MG63 (cell line): ENCODE measurements around the gene ALKBH1. TPM values are rescaled to one million over a fixed set of nuclear protein-coding genes. Genes with fewer than 3 reads are reported as not detected.
A peak's percentile ranks its signal among the peaks of the same experiment; 100 is the strongest.
"Not testable (repeated sequence)": the region's sequence is repeated elsewhere in the genome, so short reads cannot be mapped to it uniquely, and the experiment has no call there.

Experiments used
- DNase-seq: peaks from one replicate; pipeline ENCODE4 v3.0.0-alpha.2; 2020
- H3K27me3 ChIP-seq: fragments of 250-450 bp; sonication (Bioruptor Pico); 2 replicates; pipeline ENCODE4 v1.5.1; 2020; ENCODE audit warnings: mild to moderate bottlenecking, moderate library complexity
- H3K36me3 ChIP-seq: fragments of 250-450 bp; sonication (Bioruptor Pico); 2 replicates; pipeline ENCODE4 v1.5.1; 2020; ENCODE audit warnings: mild to moderate bottlenecking, moderate library complexity
- H3K4me3 ChIP-seq: fragments of 250-450 bp; sonication (Bioruptor Pico); 2 replicates; pipeline ENCODE4 v1.5.1; 2020; ENCODE audit warnings: mild to moderate bottlenecking, moderate library complexity
- H3K9me3 ChIP-seq: fragments of 250-450 bp; sonication (Bioruptor Pico); 2 replicates; pipeline ENCODE4 v1.5.1; 2020; ENCODE audit warnings: mild to moderate bottlenecking, moderate library complexity
- total RNA-seq: library from RNA; depleted of rRNA; stranded (reverse); fragments of >200 nt; shearing (Covaris generic); gene quantifications from 2 replicates; pipeline ENCODE4 v1.2.3, GENCODE V29; 2014; ENCODE audit warnings: low replicate concordance; rRNA removed

Gene ALKBH1, protein sequence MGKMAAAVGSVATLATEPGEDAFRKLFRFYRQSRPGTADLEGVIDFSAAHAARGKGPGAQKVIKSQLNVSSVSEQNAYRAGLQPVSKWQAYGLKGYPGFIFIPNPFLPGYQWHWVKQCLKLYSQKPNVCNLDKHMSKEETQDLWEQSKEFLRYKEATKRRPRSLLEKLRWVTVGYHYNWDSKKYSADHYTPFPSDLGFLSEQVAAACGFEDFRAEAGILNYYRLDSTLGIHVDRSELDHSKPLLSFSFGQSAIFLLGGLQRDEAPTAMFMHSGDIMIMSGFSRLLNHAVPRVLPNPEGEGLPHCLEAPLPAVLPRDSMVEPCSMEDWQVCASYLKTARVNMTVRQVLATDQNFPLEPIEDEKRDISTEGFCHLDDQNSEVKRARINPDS
- total RNA-seq: 7.1 and 8.8 TPM in 2 replicates

DNA sequence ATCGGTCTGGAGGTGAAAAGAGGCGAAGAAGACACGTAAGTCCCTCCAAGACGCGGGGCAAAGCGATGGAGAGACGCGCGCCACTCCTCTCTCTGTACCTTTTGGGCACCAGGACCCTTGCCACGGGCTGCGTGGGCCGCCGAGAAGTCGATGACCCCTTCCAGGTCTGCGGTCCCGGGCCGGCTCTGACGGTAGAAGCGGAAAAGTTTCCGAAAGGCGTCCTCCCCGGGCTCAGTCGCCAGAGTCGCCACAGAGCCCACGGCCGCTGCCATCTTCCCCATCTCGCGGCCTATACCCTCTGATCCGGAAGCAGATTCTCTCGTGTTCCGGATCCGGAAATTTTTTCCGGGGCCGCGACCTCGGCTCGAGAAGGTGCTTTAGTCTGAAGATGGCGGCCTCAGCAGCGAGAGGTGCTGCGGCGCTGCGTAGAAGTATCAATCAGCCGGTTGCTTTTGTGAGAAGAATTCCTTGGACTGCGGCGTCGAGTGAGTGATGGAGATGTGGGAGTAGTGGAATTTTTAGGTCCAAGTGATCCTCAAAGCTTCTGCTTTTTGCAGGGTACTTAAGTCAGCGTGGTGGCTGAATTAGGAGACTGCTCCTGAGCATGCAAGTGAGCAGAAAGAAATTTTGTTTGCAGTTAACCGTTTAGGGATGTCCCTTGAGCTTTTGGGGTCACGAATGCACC is at the start of gene ALKBH1, which contains the start of gene SLIRP:
Gene ALKBH1, minus strand, starts transcription at position 300 of the 685 bp plus-strand sequence. Its CDS starts 19 bp downstream, at position 281.
Gene SLIRP, plus strand, starts transcription at position 380 of the 685 bp plus-strand sequence. Its CDS starts 9 bp downstream, at position 389.
- Histone ChIP-seq H3K9me3 (no peaks in the 10 kb centered on the region), H3K36me3 (peaks cover 25% of the 10 kb centered on the region), H3K4me3 (peak within 1 kb of the TSS; percentile 88), H3K27me3 (no peaks in the 10 kb centered on the region)
- peak; percentile 76 for DNase-seq

DNA sequence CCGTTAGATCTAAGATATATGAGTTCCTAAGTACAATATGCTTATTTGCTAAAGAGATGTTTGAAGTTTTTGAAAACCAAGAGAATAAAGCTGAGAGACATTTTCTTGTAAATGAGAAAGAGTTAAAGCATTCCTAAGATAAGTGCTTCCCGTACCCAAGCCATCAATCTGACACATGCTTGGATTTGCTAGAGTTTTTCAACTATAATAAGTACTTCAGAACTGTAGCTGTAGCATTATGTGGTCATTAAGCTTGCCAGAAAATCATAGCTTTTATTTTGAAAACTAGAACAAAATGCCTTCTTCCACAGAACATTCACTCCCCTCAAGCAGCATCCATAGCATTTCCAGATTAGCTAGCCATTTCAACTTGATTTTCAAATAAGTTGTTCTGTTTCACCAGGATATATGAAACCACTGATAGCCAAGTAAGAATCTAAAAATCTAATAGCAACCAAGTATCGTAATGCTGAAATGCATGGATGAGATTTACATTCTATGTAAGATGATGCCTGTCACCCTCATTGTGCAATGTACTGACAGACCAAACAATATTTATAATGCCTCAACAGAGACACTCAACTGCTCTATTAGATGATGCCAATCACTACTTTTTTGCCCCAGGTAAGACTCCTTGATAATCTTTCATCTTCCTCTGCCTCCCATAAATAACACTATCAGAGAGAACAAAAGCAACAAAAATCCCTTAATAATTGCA is 45.1 kb upstream of the ALKBH1 start:
- no peak overlapping the region for H3K4me3 ChIP-seq
- no peaks in the 10 kb centered on the region for H3K27me3 ChIP-seq
- H3K9me3 ChIP-seq: no peaks in the 10 kb centered on the region
- no peak for DNase-seq
- peaks cover 34% of the 10 kb centered on the region for H3K36me3 ChIP-seq

DNA sequence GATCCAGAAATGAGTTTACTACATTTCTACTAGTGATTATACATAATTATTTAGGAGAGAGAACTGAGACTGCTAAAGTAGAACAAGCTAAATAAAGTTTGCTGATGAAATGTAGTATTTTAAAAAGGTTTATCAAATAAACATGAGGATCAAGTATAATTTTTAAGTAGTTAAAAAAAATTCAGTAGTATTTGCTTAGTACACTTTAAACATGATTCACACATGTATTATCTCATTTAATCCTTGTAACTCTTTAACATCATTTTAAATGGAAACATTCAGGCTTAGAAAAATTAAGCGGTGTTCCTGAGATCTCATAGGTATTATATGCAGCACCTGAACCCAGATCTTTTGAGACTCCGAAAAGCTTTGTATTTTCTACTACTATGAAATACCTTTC is 44.4 kb upstream of the ALKBH1 start:
- Histone ChIP-seq H3K36me3 (peaks cover 34% of the 10 kb centered on the region), H3K27me3 (no peaks in the 10 kb centered on the region), H3K4me3 (no peak overlapping the region), H3K9me3 (no peaks in the 10 kb centered on the region)
- no peak for DNase-seq

DNA sequence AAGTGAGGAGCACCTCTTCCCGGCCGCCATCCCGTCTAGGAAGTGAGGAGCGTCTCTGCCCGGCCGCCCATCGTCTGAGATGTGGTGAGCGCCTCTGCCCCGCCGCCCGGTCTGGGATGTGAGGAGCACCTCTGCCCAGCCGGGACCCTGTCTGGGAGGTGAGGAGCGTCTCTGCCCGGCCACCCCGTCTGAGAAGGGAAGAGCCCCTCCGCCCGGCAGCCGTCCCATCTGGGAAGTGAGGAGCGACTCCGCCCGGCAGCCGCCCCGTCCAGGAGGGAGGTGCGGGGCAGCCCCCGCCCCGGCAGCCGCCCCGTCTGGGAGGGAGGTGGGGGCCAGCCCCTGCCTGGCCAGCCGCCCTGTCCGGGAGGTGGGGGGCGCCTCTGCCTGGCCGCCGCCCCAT is 39.6 kb upstream of the ALKBH1 start:
- not testable (repeated sequence) for DNase-seq, H3K9me3 ChIP-seq, H3K4me3 ChIP-seq, H3K27me3 ChIP-seq
- peaks cover 27% of the 10 kb centered on the region for H3K36me3 ChIP-seq

DNA sequence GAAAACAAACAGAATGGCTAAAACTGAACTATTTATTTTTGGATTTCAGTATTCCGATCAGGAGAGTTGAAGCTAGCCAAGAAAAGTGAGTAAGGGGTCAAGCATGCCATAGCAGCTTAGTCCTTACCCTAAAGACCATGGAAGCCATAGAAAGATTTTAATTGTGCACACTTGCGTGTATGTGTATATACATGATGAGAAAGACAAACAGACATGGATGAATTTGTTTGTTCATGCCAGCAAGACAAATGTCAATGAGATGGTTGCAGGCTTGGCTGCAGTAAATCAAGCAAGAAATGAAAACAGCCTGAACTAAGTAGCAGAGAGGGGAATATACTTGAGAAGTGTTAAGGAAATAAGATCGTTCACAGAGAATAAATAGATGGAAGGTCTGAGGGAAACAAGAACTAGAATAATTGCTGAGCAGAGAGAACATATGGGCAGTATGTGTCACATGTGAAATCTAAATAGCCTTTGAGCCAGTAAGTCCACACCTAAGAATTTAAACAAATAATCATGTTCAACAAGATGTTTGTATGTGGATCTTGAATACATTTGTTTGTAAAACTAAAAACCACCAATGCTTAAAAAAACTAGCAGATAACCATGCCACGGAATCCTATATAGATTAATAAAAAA is 38.4 kb upstream of the ALKBH1 start:
- DNase-seq: no peak
- Histone ChIP-seq H3K9me3 (no peaks in the 10 kb centered on the region), H3K27me3 (no peaks in the 10 kb centered on the region), H3K36me3 (peaks cover 17% of the 10 kb centered on the region), H3K4me3 (no peak overlapping the region)

DNA sequence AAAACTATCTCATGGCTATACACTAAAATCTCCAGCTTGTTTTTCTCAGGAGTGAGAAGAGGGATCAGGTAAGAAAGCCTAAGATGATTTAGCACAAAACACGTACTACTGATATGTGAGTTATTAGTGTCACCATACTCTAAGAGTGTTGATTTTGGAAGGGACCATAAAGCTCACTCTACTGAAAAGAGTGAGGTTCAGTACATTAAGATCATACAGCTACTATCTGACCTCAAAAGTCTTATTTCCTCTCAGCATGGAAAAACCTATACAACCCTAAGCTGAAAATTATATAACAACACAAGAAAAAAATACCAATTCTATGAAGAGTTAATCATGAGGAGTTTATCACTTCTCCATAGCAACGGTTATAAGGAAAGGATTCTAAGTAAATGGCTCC is 33.6 kb upstream of the ALKBH1 start:
- no peak overlapping the region for H3K4me3 ChIP-seq
- H3K9me3 ChIP-seq: no peaks in the 10 kb centered on the region
- H3K36me3 ChIP-seq: peaks cover 22% of the 10 kb centered on the region
- no peak for DNase-seq
- H3K27me3 ChIP-seq: no peaks in the 10 kb centered on the region

DNA sequence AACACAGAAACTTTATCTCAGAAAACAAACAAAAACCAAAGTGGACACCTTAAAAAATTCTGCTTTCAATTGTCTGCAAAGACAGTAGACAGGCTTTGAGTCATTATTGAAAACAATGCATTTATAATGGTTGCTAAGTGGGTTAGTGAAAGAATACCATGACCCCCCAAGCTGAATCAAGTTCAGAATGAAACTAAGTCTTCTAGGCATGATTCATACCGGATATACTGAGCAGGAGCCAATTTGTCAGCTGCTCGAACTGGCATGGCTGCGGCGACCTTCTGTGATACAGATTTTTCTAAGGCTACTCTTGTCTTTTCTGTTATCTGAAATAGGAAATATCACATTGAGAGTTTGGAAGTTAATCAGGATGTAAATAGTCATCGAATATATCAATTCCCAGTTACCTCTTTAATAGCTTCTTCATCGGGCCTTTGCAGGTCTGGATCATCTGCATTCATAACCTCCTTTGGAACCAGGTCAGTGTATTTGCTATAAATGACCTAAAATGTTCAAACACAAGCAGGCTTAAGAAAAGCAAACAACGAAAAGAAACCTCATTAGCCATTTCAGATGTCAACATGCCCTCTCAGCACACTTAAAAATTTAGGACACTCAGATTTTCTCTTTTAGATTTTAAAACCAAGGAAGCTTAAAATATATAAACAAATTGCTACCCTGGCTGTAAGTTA is 30.9 kb upstream of the ALKBH1 start:
- no peak for DNase-seq
- Histone ChIP-seq H3K36me3 (peaks cover 35% of the 10 kb centered on the region), H3K9me3 (no peaks in the 10 kb centered on the region)

DNA sequence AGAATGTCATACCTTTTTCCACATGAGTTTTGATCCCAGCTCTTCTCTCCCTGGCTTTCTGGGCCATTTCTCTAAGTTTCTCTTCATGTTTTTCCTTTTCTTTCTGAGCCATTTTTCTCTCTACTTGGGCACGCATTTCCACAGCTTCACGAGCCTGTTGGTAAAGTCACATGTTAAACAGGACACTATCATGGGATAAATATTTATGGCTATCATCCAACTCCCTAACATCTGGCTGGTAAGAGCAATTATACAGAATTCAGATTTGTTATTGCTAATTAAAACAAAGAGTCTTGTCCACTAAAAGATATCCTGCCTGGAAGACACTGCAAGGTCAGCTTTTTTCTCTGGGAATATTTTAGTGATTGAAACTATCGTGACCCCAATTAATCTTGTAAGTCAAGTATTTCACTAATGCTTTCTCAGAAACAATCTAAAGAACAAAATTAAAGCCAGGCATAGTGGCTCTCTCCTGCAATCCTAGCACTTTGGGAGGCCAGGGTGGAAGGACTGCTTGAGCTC is 23.2 kb upstream of the ALKBH1 start:
- no peak for DNase-seq
- Histone ChIP-seq H3K9me3 (no peaks in the 10 kb centered on the region), H3K27me3 (no peaks in the 10 kb centered on the region), H3K4me3 (no peak overlapping the region), H3K36me3 (peaks cover 59% of the 10 kb centered on the region)

More for the DNA sequence above, 30.9 kb upstream of the ALKBH1 start:
- Histone ChIP-seq H3K27me3 (no peaks in the 10 kb centered on the region), H3K4me3 (no peak overlapping the region)

DNA sequence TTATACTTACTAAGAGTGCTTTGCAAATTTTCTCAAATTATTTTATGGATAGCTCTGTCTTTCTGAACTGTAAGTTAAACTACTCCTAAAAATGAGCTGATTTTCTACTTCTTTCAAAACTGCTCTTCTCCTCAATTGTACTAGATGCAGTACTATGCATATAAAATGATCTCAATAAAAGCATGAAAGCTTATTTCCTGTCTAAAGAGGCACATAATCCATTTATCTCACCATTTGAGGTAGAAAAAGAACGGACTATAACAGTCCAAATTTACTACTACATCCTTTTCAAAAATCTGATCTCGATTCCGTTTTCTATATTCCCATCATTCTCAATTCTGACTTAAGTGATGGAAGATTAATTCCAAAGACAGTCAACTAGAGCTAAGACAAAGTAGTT is 14.5 kb upstream of the ALKBH1 start:
- Histone ChIP-seq H3K4me3 (no peak overlapping the region), H3K36me3 (peaks cover 23% of the 10 kb centered on the region), H3K9me3 (no peaks in the 10 kb centered on the region), H3K27me3 (no peaks in the 10 kb centered on the region)
- no peak for DNase-seq

DNA sequence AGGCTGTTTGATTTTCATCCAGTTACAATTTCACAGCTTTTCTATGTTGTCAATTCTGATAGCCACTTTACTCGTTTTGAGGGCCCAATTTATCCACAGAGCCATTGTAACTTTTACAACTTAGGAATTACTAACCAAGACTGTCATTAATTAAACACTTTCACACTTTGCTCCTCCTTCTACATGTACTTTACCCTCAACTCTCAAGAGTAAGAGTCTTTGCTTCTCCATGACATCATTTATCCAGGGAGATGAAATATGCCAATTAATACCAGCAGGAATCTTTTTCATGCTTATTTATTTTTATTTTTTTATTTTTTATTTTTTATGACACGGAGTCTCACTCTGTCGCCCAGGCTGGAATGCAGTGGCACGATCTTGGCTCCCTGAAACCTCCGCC is 13.6 kb upstream of the ALKBH1 start:
- Histone ChIP-seq H3K4me3 (no peak overlapping the region), H3K36me3 (peaks cover 27% of the 10 kb centered on the region)

DNA sequence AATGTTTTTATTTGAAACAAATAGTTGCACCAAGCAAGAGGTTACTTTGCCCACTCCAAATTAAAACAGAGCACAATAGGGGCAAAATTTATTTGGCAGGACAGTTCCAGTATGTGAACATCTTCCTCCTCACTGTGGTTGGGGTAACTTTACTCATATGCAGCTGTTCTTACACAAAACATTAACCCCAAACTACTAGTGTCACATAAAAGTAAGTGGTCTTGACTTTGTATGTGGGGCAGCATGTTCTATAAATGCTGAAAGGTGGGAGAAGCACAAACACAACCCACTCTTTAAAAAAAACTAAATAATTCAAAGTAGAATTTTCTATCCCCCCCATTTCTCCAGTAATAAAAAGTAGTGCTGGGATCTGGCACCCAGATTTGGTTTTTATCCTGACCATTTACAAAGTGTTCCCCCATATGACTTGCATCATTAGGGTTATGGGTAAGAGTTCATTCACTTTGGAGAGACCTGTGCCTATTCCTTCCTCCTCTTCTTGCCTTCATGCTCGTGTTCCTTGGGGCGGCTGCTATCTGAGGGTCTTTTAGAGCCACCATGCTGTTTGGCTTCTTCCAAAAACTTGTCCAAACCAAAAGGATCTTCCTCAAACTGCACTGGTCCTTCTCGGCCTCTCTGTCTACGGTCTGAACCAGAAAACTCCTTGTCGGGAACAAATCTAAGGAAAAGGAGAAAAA is 9.9 kb upstream of the ALKBH1 start:
- Histone ChIP-seq H3K4me3 (no peak overlapping the region), H3K36me3 (peaks cover 31% of the 10 kb centered on the region), H3K9me3 (no peaks in the 10 kb centered on the region), H3K27me3 (no peaks in the 10 kb centered on the region)
- DNase-seq: no peak

More for the DNA sequence above, 13.6 kb upstream of the ALKBH1 start:
- H3K27me3 ChIP-seq: no peaks in the 10 kb centered on the region
- H3K9me3 ChIP-seq: no peaks in the 10 kb centered on the region
- no peak for DNase-seq

DNA sequence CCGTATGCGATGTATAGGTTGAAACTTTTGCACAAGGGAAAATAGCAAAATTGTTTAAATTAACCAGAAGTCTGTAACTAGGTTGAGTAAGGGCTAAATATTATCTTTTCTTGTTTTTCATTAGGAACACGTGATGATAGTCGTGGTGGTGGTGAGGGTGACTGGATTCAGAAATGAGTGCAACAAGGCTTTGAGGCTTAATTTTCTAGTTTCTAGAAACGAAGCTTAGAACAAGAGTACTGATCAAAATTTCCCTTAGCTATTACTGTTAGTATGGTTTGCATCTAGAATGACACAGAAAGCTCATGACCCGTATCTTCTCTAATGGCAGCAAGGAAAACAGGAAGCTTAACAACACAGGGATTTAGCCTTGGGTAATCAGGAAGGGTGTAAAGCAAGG is 7.1 kb upstream of the ALKBH1 start:
- Histone ChIP-seq H3K9me3 (no peaks in the 10 kb centered on the region), H3K27me3 (no peaks in the 10 kb centered on the region), H3K4me3 (no peak overlapping the region), H3K36me3 (peaks cover 45% of the 10 kb centered on the region)
- no peak for DNase-seq

DNA sequence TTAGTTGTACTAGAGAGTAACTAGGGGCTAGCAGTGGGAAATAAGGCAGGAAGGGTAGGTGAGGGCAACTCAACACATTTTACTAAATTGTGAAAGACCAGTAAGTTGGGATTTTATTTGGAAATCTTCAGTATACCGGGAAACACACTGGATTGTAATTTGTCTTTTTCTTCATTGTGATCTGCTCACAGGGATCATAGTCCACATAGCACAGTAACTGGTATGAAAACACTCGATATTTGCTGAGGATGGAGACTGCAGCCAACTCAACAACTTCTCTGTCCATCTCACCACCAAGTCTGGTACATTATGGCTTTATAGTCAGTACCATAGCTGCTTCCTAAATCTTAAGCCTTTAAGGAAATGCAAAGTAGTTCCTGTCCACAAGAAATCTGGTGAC is 2.5 kb upstream of the ALKBH1 start:
- H3K27me3 ChIP-seq: no peaks in the 10 kb centered on the region
- DNase-seq: no peak
- no peak overlapping the region for H3K4me3 ChIP-seq
- peaks cover 34% of the 10 kb centered on the region for H3K36me3 ChIP-seq
- H3K9me3 ChIP-seq: no peaks in the 10 kb centered on the region

DNA sequence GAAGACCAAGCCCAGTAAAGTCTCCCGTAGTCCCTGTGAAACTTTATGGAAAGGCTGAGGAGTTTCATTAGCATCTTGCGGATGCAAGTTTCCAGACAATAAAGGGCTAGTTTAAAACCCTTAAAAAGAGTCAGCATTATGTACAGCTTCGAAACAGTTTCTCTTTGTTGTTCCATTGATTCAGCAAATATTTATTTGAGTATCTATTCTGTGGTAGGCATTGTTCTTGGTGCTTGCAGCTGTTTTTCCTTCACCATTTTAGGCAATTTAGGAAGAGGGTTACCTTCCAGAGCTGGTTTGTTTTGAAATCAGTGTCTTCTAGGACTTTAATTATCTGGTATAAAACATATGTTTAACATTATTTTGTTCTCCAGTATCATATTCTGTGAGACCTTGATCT is 1.6 kb upstream of the ALKBH1 start:
- Histone ChIP-seq H3K36me3 (peaks cover 26% of the 10 kb centered on the region), H3K4me3 (peak overlapping the region; percentile 88), H3K9me3 (no peaks in the 10 kb centered on the region), H3K27me3 (no peaks in the 10 kb centered on the region)
- DNase-seq: no peak

DNA sequence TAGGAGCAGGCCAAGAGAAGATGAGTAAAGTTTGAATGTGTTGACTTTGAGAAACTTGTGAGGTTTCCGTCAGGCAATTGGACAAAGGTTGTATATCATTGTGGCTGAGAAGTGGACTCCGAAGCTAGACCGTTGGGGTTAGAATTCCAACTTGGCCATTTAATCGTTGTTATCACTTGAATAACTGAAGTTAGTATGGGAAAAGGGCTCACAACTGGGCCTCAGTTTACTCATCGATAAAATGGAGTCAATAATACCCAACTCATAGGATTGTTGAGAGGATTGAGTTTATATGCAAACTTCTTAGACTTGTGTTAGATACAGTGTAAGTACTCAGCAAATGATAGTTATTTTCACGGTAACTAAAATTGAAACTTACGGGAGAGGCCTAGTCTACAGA is 926 bp upstream of the ALKBH1 start:
- Histone ChIP-seq H3K27me3 (no peaks in the 10 kb centered on the region), H3K4me3 (peak overlapping the region; percentile 88), H3K36me3 (peaks cover 28% of the 10 kb centered on the region), H3K9me3 (no peaks in the 10 kb centered on the region)
- DNase-seq: no peak
